Endothelial cell of hepatic sinusoid (primary cell): ENCODE data around the gene KLHDC3.
"Not testable (repeated sequence)": the region's sequence is repeated elsewhere in the genome, so short reads cannot be mapped to it uniquely, and the experiment has no call there.

Source experiments
- in situ Hi-C: cut with HindIII; loops from 2 replicates; pipeline ENCODE4 v1.10.0; 2017; ENCODE audit warnings: low sequenced_read_pairs

Gene KLHDC3

GRCh38 chr6:43021270-43022047, 7.4 kb downstream of the KLHDC3 start, which contains the start of gene RRP36:
RRP36 (plus strand) TSS chr6:43021623; CDS start chr6:43021655, 32 bp downstream.
- in situ Hi-C loops: no loop called here

DNA sequence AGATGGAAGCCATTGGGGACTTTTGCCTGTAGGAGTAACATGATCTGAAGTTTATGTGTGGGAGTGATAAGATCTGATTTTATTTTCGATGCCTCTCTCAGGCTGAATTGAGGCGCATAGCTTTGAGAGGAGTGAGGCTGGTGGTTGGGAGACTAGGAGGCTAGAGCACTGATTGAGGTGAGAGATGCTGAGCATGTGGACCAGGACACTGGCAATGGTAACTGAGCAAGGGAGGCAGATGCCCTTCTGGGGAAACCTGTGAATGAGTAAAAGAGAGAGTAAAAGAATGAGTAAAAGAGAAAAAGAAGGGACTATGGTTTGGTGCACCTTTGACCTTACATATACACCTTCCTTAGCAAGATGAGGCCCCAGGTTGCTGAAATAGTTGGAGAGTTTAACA, 10.4 kb downstream of the KLHDC3 start:
- in situ Hi-C loops: no loop called here

- in situ Hi-C loops: no loop called here
Measured at GRCh38 chr6:43026365-43026764, 12.3 kb downstream of the KLHDC3 start.

GRCh38 chr6:43029120-43029519, 15.1 kb downstream of the KLHDC3 start:
- in situ Hi-C loops: no loop called here

DNA sequence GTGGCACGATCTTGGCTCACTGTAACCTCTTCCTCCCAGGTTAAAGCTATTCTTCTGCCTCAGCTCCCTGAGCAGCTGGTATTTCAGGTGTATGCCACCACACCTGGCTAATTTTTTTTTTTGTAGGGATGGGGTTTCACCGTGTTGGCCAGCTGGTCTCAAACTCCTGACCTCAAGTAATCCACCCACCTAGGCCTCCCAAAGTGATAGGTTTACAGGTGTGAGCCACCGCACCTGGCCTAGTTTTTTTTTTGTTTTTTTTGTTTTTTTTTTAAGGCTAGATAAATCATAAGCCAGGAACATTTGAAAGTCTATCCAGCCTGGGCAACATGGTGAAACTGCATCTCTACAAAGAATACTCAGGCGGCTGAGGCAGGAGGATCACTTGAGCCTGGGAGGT, 18.3 kb downstream of the KLHDC3 start:
- in situ Hi-C loops: loop anchor here (5.0 kb wide), 1 partner anchor 90 kb away; no protein-coding TSS in a partner anchor

DNA sequence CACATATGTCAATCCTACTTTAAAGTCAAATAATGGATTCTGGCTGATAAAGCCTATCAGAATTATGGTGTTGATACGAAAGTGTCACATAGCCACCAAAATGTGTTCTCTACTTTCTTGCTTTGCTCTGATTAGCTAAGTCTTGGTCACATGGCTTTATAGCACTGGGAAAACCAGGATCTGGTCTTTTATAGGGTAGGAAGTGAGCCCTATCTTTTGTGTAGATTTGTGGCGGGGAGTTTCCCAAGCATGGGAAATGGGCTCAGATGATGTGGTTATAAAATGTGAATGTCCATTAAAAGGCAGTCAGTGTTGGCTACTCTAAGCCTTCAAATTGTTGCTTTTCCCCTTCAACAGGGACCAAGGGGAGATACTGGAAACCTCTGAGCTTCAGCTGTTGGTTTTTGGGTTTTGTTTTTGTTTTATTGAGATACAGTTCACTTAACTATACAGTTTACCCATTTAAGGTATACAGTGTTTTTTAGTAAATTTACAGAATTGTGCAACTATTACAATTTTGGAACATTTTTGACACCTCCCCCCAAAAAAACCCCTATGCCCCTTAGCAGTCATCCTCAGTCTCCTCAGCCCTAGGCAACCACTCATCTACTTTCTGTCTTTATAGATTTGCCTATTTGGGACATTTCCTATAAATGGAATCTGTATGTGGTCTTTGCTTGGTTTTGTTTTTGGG, 19.6 kb downstream of the KLHDC3 start:
- in situ Hi-C loops: loop anchor here (5.0 kb wide), 1 partner anchor 89 kb away; no protein-coding TSS in a partner anchor

DNA sequence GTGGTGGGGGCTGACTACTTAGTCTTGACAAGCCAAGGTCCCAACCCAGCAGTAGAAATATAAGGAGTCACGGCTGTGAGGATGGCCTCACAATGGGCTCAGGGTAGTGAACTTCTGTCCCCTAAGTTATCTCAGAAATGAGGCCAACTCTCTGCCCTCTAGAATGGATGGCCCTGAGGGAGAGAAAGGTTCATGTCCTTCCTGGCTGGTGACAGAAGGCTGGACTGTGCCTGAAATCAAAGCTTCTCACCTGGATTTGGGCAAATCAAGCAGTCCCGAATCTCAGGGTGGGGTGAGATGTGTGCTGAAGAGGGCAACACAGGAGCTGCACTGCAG, 20.1 kb downstream of the KLHDC3 start:
- in situ Hi-C loops: loop anchor here (5.0 kb wide), 1 partner anchor 88 kb away; no protein-coding TSS in a partner anchor

DNA sequence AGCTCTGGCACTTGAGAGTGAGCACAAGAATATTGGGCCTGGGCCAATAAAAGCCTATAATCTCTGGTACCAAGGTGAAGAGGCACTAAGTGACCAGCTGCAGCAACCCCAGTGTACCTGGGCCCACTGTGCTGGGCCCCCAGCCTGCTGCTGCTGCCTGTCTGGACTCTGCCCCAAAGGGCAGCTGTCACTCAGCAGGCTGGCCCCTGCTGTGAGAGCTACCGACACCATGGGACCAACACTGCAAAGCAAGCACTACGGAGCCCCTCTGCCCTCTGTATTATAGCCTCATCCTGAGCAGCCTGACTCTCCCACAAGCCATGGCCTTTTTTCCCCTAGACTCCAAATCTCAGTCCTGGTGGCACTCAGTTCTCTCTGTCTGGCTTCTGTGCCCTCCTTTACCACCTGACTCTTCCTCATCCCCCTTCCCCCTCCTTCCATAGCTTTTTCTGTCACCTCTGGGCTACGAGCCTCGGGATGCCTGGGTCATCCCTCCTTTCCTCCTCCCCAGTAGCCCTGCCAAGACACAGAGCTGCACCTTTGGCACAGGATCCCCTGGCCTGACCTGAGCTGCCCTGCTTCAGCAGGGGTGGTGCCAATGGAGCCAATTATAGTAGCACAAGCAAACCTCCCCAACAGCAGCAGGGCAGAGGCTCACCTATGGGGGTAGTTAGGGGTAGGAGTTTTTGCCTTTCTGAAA, 21.6 kb downstream of the KLHDC3 start:
- in situ Hi-C loops: no loop called here

- in situ Hi-C loops: no loop called here
Measured at GRCh38 chr6:43036712-43037111, 22.7 kb downstream of the KLHDC3 start.

GRCh38 chr6:43037197-43037596, 23.1 kb downstream of the KLHDC3 start:
- in situ Hi-C loops: no loop called here

DNA sequence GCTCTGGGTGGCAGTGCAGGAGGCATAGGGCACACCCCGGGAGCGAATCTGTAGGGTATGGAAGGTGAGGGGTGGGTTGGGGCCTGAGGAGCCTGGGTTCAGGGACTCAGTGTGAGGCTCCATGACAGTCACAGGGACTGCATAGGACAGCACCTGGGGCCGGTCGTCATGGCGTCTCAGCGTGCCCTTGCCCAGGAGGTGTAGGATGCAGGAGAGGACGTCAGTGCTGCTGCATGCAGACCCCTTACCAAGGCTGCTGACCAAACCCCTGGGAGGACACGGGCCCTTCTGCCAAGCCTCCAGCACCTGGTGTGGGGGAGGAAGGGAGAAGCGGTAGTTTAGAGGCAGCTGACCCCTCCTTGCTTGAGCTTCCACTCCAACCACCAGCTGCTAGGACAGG, 23.7 kb downstream of the KLHDC3 start:
- in situ Hi-C loops: no loop called here

DNA sequence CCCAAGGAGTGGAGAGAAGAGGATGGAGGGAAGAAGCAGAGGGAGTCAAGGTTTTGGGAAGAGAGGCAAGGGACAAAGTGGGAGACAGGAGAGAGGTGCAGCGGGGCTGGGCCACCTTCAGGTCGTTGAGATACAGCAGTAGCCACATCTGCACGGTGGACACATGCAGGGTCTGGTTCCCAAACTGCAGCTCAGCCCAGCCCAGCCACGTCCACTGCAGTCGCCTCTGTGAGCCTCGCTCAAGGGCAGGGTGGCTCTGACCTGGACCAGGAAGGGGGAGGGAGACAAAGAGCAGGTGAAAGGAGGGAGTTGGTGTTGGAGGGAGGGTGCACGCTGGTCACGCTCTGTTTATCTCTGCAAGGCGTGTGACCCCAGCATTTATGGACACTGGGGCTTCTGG, 24.7 kb downstream of the KLHDC3 start:
- in situ Hi-C loops: no loop called here

DNA sequence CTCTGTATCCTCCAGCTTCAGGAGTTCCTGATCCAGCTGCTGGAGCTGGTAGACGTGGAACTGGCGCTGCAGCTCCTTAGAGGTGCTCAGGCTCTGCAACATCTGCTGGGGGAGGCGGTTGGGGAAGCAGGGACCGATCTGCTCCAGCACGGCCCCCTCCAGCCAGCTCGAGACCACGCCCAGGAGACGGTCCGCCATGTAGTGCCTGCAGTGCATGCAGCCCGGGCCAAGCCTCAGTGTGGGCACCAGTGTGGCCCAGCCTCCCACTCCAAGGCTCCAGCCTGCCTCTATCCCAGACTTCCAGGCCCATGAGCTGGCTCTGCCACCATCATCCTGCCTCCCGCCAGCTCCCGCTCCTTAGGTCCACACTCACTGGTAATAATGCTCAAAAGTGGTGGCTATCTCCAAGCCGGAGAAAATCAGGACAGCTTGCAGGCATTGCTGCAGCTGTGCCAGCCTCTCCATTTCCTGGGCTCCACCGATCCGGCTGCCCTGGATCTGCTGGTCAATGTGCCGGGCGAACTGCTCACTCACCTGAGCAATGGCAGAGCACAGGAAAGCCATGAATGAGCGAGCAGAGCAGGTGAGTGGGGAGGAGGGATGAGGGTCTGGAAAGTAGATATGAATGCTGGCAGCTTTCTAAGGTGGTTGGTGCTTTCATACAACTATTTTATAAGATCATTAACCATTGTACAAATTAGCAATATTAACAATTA, 26.7 kb downstream of the KLHDC3 start:
- in situ Hi-C loops: no loop called here

GRCh38 chr6:43041475-43041874, 27.4 kb downstream of the KLHDC3 start:
- in situ Hi-C loops: not testable (repeated sequence)

DNA sequence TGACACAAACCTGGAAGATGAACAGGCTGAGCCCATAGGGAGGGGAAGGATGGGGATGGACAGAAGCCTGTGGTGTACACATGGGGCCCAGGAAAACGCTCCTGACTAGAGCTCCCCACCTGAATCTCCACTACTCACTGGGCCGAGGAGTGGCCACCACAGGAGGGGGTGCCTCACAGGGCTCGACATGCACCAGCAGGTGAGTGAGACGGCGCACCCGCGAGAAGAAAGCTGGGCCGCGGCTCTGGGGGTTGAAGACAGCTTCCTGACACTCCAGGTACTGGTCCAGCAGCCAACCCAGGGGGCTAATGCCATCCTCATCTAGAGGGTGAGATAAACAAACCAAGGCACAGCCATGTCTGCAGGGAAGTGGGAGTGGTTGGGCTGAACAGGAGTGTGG, 29.3 kb downstream of the KLHDC3 start:
- in situ Hi-C loops: no loop called here

- in situ Hi-C loops: no loop called here
Measured at GRCh38 chr6:43045371-43045930, 31.4 kb downstream of the KLHDC3 start.

- in situ Hi-C loops: no loop called here
Measured at GRCh38 chr6:43047998-43048397, 33.9 kb downstream of the KLHDC3 start.

DNA sequence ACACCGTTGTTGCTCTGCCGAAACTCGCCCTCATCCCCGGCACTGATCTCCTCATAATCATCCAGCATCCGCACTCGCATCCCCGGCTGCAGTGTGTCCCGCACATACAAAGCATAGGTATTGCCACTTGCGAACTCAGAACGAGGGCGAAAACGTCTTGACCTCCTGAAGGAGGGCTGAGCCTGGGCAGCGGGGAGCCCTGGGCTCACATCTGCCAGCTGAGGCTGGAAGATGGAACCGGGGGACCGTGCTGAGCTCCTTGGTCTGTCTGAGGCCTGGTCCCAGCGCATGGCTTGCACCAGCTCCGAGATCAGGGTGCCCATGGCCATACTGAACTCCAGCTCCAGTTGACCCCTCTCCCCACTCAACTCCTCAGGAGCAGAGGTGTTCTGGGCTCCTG, 36.9 kb downstream of the KLHDC3 start:
- in situ Hi-C loops: no loop called here

DNA sequence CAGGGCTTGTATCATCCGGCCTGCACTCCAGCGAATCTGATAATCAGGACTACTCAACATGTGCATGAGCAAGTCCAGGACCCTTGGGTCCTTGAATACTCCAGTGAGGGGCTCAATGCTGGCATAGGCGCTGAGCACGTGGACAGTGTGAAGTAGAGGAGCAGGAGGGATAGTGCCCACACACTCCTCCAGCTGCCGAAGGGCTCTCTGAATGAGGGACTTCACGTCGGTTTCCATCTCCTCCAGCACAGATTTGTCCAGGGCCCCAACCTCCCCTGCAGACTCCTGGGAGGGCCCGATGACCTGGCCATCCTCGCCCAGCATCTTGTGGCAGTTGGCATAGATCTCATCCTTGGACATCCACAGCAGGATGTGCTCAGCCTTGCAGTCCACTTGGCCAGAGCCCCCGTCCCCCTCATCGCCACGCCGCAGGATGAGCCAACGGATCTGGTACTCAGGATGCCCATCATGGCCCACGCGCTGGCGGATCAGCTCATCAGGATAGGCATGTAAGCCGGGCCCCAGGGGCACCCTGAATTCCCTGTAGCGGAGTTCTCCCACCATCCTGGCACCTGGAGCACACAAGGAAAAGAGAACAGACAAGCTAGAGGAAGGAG, 38.3 kb downstream of the KLHDC3 start:
- in situ Hi-C loops: no loop called here

DNA sequence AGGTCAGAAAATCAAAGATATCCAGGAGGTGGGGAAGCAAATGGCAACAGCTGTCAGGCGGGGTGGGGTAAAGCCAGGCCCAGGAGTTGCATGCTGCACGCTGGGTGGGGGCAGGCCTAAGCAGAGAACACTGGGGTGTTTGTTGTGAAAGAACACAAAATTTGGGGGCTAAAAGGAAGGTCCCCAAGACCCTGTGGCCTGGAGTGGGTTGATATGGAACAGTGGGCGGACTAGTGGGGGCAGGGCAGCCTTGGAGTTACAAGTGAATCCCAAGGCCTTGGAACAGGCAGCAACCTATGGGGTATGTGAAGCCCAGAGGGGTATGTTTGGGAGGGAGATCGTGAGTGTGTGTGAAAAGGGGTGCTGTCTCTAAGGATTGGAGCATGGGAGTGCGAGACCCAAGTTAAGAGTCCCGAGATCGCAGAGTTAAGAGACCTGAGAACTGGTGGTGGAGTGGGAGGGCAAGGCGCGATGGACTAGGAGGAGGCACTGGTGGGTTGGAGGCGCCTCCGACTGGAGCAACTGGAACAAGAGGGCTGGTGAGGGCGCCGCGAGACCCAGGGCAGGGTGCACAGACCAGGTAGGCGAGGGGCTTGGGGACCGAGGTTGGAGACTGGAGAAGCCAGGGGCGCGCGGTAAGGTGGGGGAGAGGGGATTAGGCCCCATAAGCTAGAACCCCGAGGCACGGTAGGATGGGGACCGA, 38.9 kb downstream of the KLHDC3 start:
- in situ Hi-C loops: no loop called here
